ENCODE data around the gene SLC6A20.

The SLC6A20 gene

GRCh38 chr3:45774581-45775521 is 21.5 kb downstream of the SLC6A20 start:
- H3K4me3 ChIP-seq (ENCODE audit: low read depth, low read length, poor library complexity, severe bottlenecking), result no peak overlapping the region
- no peaks in the 10 kb centered on the region for H3K9me2 ChIP-seq (ENCODE audit: low read depth, low read length)
- H3F3A ChIP-seq (ENCODE audit: insufficient read depth, low read length), result no peaks in the 10 kb centered on the region
- H3K27ac ChIP-seq (ENCODE audit: low read depth, low read length, poor library complexity, severe bottlenecking), result no peak overlapping the region
- no peak overlapping the region for H3K4me2 ChIP-seq (ENCODE audit: low read length)
- no peaks in the 10 kb centered on the region for H3K9me3 ChIP-seq (ENCODE audit: low read length)
- no peak overlapping the region for H2AFZ ChIP-seq (ENCODE audit: low read length)
- no peaks in the 10 kb centered on the region for H3K79me2 ChIP-seq (ENCODE audit: insufficient read depth, low read length)
- no peaks in the 10 kb centered on the region for H3K4me1 ChIP-seq (ENCODE audit: insufficient read depth, low read length, severe bottlenecking)
- TF ChIP-seq CTCF (IDR thresholded peaks at IDR 0.05; ENCODE audit: low read length) (no peak), EZH2 (IDR thresholded peaks at IDR 0.05; ENCODE audit: borderline replicate concordance, low read length) (no peak)
- H3K9ac ChIP-seq (ENCODE audit: low read length), result no peak overlapping the region
- H3K36me3 ChIP-seq (ENCODE audit: insufficient read depth, low read length), result no peaks in the 10 kb centered on the region
- 0 out of 2 replicates have a peak, but pooled peaks cover 9% of the 10 kb centered on the region for H3K27me3 ChIP-seq (ENCODE audit: insufficient read depth, low read length)
- H4K20me1 ChIP-seq (ENCODE audit: insufficient read depth, low read length), result no peaks in the 10 kb centered on the region

GRCh38 chr3:45773714-45774449 is 22.5 kb downstream of the SLC6A20 start:
- H3K79me2 ChIP-seq (ENCODE audit: insufficient read depth, low read length), result no peaks in the 10 kb centered on the region
- TF ChIP-seq CTCF (IDR thresholded peaks at IDR 0.05; ENCODE audit: low read length), result no peak
- no peak for TF ChIP-seq EZH2 (IDR thresholded peaks at IDR 0.05; ENCODE audit: borderline replicate concordance, low read length)
- no peaks in the 10 kb centered on the region for H3K9me3 ChIP-seq (ENCODE audit: low read length)
- 0 out of 2 replicates have a peak, but pooled peaks cover 4% of the 10 kb centered on the region for H3K27me3 ChIP-seq (ENCODE audit: insufficient read depth, low read length)
- no peaks in the 10 kb centered on the region for H3K4me1 ChIP-seq (ENCODE audit: insufficient read depth, low read length, severe bottlenecking)
- H3K36me3 ChIP-seq (ENCODE audit: insufficient read depth, low read length), result no peaks in the 10 kb centered on the region
- no peak overlapping the region for H2AFZ ChIP-seq (ENCODE audit: low read length)
- no peak overlapping the region for H3K27ac ChIP-seq (ENCODE audit: low read depth, low read length, poor library complexity, severe bottlenecking)
- no peak overlapping the region for H3K4me3 ChIP-seq (ENCODE audit: low read depth, low read length, poor library complexity, severe bottlenecking)
- H3F3A ChIP-seq (ENCODE audit: insufficient read depth, low read length), result no peaks in the 10 kb centered on the region
- H3K4me2 ChIP-seq (ENCODE audit: low read length), result no peak overlapping the region
- H4K20me1 ChIP-seq (ENCODE audit: insufficient read depth, low read length), result no peaks in the 10 kb centered on the region
- H3K9me2 ChIP-seq (ENCODE audit: low read depth, low read length), result no peaks in the 10 kb centered on the region
- no peak overlapping the region for H3K9ac ChIP-seq (ENCODE audit: low read length)

DNA sequence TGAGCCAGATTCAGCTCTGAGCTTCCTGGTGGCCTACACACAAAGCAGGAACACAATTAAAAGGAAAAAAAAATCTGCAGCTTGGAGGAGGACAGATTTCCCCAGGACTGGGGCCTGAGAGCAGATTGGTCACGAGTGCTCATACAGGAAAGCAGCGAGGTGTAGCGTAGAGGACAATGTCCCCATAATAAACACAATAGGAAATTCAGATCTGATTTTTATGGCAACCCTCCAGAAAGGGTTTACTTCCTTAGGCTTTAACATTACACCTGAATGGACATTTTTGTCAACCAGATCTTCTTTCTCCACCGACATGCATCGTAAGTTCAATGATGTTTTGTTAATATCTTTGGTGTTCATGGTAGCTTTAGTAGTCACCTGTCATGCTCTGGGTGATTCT is 23.3 kb downstream of the SLC6A20 start:
- Histone ChIP-seq H3K4me1 (ENCODE audit: insufficient read depth, low read length, severe bottlenecking) (no peaks in the 10 kb centered on the region), H3K9me3 (ENCODE audit: low read length) (no peaks in the 10 kb centered on the region), H4K20me1 (ENCODE audit: insufficient read depth, low read length) (no peaks in the 10 kb centered on the region), H3K36me3 (ENCODE audit: insufficient read depth, low read length) (no peaks in the 10 kb centered on the region), H3K27ac (ENCODE audit: low read depth, low read length, poor library complexity, severe bottlenecking) (no peak overlapping the region), H3K9me2 (ENCODE audit: low read depth, low read length) (no peaks in the 10 kb centered on the region), H3K4me2 (ENCODE audit: low read length) (no peak overlapping the region), H3F3A (ENCODE audit: insufficient read depth, low read length) (no peaks in the 10 kb centered on the region), H3K9ac (ENCODE audit: low read length) (no peak overlapping the region), H3K79me2 (ENCODE audit: insufficient read depth, low read length) (no peaks in the 10 kb centered on the region), H3K27me3 (ENCODE audit: insufficient read depth, low read length) (0 out of 2 replicates have a peak, but pooled peaks cover 3% of the 10 kb centered on the region), H3K4me3 (ENCODE audit: low read depth, low read length, poor library complexity, severe bottlenecking) (no peak overlapping the region), H2AFZ (ENCODE audit: low read length) (no peak overlapping the region)
- TF ChIP-seq CTCF (IDR thresholded peaks at IDR 0.05; ENCODE audit: low read length), result no peak
- TF ChIP-seq EZH2 (IDR thresholded peaks at IDR 0.05; ENCODE audit: borderline replicate concordance, low read length), result no peak
